AML-193 (cell line): ENCODE data around the gene UPK3BL2.
"Not testable (repeated sequence)": the region's sequence is repeated elsewhere in the genome, so short reads cannot be mapped to it uniquely, and the experiment has no call there.

Experiments
- DNase-seq, 2 experiments: peaks; one replicate each; lab custom pipeline; 2025; lab: John Stamatoyannopoulos, UW

The UPK3BL2 gene, protein sequence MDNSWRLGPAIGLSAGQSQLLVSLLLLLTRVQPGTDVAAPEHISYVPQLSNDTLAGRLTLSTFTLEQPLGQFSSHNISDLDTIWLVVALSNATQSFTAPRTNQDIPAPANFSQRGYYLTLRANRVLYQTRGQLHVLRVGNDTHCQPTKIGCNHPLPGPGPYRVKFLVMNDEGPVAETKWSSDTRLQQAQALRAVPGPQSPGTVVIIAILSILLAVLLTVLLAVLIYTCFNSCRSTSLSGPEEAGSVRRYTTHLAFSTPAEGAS

DNA sequence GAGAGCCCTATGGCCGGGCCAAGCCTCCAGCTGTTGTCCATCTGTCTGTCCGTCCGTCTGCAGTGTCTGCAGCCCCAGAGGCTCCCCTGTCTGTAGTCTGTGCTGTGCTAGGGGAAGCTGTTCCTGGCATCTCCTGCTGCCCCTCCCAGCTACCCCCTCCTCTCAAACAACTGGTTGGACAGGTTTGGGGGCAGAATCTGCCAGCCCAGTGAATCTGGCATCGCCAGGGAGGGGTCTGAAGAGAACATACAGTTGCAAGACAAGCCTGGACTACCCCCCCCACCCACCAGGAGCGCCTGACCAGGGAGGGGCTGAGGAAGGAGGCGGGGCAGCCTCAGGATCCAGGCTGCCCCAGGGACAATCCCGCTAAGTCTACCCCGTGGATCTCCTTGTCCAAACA lies at the start of gene UPK3BL2:
TSS of gene UPK3BL2 (minus strand) at position 101 of the 400 bp plus-strand sequence. CDS start at position 41, 60 bp downstream.
- not testable (repeated sequence) for DNase-seq

DNA sequence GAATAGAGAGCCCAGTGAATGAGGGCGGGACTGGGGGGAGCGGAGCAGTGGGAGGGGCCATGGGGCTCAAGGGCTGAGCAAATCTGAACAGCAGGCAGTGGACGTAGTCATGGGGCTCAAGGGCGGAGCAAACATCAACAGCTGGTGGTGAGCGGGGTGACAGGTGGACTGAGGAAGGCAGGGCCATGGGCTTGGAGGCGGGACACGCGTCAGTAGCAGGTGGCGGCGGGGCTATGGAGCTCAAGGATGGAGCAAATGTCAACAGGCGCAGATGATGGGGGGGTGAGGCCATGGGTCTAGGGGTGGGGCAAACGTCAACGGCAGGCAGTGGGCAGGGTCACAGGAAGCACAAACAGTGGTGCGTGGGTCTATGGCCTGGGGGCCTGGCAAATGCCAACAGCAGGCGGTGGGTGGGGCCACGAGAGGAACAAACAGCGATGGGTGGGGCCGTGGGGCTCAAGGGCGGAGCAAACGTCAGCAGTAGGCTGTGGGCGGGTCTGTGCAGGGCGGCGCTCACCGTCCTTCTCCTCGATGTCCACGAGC lies 49.1 kb upstream of the UPK3BL2 start:
- DNase-seq, result not testable (repeated sequence)

DNA sequence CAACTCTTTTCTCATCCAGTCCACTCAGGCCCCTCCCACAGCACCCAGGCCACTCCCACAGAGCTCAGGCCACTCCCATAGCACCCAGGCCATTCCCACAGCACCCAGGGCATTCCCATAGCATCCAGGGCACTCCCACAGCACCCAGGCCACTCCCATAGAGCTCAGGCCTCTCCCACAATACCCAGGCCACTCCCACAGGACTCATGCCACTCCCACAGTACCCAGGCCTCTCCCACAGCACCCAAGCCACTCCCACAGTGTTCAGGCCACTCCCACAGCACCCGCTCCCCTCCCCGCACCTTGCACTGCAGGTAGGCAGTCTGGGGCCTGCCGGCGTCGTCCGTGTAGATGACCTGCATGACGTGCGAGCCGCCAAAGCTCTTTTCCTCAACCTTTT lies 46.4 kb upstream of the UPK3BL2 start:
- not testable (repeated sequence) for DNase-seq

DNA sequence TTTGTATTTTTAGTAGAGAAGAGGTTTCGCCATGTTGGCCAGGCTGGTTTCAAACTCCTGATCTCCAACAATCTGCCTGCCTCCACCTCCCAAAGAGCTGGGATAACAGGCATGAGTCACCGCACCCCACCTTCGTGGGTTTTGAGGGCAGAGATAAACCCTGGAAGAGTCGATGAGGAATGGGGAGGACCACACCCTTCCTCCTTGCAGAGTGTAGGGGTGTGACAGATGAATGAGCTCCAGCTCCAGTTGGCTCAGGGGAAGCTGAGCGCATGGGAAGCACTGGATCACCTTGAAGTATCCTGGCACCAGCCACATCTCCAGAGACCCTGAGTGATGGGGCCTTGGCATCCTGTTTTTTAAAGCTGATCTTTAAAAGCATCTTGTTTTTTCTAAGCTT lies 40.0 kb upstream of the UPK3BL2 start:
- not testable (repeated sequence) for DNase-seq

DNA sequence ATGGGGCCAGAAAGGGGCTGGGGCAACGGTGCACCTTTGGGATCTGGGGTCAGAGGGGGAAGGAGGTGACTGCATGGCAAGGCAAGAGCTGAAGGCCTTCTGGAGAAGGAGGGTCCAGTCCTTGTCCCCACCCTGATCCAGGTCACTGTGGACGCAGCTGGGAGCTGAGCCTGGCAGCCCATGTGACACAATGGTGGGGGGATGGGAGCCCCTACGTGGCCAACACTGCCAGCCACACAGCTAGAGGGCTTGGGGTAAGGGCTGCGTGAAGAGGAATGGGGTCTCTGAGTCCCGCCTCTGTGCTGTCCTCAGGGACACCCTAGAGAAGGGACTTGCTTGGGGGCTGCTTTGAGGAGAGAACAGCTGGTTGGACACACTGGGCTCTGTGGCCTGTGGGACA lies 38.2 kb upstream of the UPK3BL2 start:
- not testable (repeated sequence) for DNase-seq

DNA sequence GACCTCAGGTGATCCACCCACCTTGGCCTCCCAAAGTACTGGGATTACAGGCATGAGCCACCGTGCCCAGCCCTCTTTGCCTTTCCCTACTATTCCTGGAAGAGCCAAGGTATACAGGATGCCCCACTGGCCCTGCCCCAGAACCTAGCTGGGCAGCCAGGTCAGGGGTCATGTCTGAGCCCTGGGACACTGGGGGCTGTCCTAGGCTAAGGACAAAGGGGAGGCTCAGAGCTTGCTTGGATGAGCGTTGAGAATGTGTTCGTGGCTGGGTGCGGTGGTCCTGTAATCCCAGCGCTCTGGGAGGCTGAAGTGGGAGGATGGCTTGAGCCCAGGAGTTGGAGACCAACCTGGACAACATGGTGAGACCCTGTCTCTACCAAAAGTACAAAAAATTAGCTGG lies 35.0 kb upstream of the UPK3BL2 start:
- DNase-seq, result not testable (repeated sequence)

DNA sequence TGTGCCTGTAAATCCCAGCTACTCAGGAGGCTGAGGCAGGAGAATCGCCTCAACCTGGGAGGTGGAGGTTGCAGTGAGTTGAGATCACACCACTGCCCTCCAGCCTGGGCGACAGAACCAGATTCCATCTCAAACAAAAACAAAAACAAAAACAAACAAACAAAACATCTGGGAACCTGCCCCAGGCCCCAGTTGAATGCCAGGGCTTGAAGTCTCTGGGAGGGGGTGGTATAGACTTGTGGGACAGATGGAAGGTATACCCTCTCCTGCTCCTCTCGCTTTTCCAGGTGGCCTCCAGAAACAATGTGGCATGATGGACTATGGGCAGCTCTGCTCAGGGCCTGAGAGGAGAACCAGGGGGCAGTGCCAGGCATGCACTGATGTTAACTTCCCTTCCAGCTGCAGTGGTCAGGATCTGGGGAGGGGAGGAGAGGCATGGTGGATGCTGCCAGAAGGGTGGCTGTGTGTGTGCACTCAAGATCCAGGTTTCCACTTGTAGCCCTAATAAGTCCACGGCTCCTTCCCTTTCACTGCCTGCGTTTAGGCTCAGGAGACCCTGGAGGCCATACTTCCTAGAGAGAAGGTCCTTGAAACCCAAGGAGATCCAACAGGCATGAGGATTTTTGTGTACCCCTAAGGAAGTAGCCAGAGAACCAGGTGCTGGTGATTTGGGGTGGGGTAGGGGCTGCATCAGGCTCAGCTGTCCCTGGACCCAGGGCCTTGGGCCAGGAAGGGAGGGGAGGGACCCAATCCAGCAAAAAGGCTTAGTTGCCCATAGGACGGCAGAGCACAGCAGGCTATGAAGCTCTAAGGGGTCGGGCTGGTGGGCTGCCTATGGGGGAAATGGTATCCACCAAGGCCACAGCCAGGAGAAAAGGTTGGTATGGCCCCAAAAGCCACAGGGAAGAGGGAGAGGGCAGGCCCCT lies 34.1 kb upstream of the UPK3BL2 start:
- DNase-seq, result not testable (repeated sequence)

DNA sequence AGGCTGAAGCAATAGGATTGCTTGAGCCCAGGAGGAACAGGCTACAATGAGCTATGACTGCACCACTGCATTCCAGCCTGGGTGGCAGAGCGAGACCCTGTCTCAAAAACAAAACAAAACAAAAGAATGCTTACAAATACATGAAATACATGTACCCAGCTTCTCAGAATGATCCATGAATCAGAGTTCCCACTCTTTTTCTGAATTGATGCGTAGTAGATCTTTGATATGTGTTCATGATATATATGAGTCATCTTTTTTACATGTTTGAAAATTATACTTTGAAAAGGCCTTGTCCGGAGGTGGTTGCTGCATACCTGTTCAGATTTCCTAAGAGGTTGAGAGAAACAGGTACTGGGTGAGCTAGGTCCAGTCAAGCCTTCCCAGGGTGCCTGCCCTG lies 32.9 kb upstream of the UPK3BL2 start:
- not testable (repeated sequence) for DNase-seq

DNA sequence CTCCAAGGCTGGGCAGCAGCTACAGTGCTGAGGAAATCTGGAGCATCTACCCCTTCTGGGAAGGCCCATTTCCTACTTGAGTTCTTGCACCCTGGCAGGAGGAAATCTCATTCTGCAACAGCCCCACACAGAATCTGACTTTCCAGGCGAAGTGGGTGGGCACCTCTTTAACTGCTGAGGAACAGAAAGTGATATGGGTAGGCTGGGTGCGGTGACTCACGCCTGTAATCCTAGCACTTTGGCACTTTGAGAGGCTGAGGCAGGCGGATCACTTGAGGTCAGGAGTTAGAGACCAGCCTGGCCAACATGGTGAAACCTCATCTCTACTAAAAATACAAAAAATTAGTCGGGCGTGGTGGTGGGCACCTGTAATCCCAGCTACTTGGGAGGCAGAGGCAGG lies 31.1 kb upstream of the UPK3BL2 start:
- not testable (repeated sequence) for DNase-seq

DNA sequence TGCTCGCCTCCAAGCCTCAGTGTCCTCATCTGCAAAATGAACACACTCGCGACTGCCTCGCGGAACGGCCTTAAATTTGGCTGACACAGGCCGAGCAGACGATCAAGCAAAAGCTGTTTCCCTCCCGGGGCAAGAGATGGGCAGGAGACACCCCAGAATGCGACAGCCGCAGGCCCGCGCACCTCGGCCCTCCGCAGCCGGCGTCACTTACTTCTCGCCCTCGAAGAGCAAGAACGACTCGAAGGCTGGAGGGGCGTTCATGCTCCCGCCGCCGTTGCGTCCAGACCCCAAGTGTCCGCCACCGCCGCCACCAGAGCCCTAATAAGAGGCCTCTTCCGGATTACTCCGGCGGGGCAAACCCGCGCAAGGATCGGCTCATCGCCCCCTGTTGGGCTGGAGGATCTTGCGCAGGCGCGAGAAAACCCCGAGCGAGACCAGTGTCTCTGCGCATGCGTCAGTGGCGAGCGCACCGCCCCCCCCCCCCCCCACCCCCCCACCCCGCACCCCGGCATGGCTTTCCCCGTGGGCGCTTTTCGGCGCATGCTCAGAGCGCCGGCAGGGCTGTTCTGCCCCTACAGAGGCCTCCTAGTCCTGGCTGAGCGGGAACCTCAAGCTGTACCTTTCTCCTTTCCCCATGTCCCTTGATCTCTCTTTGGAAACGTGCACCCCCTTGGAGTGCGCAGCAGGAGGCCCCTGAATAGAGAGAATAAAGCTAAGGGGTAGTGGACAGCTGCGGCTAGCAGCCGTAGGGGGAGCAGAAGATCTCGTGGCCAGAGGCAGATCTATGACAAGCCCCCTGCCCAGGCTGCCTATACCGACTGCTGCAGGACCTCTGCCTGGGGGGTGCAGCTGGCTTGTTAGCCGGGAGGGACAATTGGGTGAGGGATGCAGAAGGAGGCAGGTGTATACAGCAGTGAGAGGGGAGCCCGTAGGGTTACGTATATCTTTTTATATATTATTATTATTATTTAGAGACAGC lies 29.1 kb upstream of the UPK3BL2 start, which contains the start of gene POLR2J3:
TSS of gene POLR2J3 (minus strand) at position 323 of the 979 bp plus-strand sequence. CDS start at position 261, 62 bp downstream.
- not testable (repeated sequence) for DNase-seq

DNA sequence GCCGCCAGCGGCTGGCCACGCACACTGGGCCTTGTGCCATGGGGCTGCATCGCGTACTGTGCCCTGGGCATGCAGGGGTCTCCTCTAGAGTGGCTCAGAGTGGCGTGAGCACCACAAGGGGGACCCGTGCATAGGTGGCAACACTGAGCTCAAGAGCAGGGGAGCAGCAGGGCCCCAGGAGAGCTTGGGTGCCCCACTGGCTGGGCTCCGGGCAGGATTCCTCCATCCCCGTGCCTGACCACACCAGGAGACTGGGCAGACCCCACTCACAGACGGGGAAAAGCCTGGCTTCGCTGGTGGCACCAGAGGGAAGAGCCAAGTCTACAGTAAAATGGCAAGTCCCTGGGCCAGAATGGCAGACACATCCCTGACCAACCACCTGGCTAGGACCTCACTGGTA lies 25.1 kb upstream of the UPK3BL2 start:
- DNase-seq, result not testable (repeated sequence)

DNA sequence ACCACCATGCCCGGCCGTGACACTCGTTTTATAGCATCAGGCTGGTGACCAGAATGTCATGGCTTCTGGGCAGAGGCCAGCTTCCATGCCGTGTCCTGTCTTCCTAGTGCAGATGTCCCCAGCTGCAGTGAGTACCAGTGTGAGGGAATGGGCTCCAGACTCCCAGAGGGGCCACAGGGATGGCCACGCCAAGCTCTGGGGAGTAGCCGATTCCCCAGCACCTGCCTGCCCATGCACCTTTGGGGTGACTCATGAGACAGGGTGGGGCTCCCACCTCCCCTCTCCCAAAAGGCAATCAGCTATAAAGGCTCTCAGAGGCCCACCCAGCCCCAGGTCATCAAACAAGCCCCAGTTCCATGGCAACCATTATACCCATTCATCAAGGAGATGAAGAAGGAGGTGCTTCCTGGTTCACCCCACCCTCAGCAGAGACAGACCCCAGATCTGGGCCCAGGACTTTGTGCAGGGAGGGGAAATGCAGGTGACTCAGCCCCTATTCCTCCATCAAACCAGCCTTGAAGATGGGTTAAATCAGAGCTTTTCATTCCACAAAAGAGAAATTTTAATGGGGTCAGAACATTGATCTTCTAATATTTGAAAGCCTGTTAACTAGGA lies 7.4 kb upstream of the UPK3BL2 start, which contains the start of gene SPDYE2:
TSS of gene SPDYE2 (plus strand) at position 419 of the 615 bp plus-strand sequence. CDS start 2,030 bp downstream, outside the sequence.
- not testable (repeated sequence) for DNase-seq

DNA sequence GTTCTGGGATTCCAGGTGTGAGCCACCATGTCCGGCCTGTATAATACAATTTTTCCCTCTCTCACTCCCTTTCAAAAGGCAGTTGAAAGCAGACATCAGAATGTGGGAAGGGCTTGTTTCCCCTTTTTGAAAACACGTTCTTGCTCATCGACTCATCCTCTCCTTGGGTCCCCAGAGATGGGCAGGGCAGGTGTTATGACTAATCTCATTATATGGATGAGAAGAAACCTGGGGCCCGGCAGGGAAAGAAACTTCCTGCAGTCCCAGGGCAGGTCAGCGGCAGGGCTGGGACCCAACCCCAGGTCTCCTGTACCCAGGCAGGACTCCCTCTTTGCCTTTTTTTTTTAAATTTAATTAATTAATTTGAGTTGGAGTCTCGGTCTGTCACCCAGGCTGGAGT lies 2.9 kb upstream of the UPK3BL2 start:
- not testable (repeated sequence) for DNase-seq

DNA sequence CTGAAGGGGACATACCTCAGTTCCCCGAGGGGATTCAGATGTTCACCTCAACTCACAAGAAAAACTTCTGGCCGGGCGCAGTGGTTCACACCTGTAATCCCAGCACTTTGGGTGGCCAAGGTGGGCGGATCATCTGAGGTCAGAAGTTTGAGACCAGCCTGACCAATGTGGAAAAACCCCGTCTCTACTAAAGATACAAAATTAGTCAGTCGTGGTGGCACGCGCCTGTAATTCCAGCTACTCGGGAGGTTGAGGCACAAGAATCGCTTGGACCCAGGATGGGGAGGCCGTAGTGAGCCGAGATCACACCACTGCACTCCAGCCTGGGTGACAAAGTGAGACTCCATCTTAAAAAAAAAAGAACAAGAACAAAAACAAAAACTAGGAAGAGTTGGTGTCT lies 1.8 kb upstream of the UPK3BL2 start:
- not testable (repeated sequence) for DNase-seq

DNA sequence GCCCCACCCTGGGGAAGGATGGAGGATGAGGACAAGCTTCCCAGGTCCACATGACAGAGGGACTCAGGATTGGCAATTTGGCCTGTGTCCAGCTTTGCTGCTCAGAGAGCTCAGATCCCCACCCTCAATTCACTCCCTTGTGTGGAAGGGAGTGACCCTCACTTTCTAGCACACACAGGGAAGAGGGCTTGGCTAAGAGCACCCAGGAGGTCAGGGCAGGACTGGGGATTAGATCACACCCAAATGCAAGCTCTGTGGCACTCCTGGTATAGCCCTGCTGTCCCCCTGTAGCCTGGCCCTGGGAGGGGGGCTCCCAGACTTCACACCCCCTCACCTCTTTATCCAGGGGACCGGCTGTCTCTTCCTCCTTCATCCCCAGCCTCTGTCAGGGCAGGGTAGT lies 876 bp upstream of the UPK3BL2 start:
- DNase-seq, result not testable (repeated sequence)

DNA sequence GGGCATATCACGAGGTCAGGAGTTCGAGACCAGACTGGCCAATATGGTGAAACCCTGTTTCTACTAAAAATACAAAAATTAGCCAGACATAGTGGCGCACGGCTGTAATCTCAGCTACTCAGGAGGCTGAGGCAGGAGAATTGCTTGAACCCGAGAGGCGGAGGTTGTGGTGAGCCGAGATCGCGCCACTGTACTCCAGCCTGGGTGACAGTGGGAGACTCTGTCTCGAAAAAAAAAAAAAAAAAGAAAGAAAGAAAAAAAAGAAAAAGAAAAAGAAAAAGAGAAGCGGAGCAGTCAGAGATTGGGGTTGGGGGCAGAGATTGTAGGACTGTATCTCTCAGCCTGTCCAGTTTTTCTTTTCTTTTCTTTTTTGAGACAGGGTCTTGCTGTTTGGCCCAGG lies 725 bp downstream of the UPK3BL2 start:
- not testable (repeated sequence) for DNase-seq

DNA sequence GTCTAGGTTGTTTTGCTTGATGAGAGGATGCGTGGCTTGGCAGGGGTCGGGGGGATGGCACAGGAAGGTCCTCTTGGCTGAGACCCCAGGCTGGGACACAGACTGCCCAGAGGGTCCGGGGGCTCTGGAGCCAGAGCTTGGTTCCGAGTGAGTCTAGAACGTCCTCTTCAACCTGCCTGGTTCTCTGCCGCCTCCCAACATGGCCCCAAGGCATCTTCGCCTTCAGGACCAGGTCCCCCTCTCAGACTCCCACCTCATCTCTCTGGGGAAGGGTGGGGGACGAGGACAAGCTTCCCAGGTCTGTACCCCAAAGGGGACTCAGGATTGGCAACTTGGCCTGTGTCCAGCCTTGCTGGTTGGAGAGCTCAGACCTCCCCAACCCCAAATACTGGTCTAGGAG lies 1.4 kb downstream of the UPK3BL2 start:
- DNase-seq, result not testable (repeated sequence)

DNA sequence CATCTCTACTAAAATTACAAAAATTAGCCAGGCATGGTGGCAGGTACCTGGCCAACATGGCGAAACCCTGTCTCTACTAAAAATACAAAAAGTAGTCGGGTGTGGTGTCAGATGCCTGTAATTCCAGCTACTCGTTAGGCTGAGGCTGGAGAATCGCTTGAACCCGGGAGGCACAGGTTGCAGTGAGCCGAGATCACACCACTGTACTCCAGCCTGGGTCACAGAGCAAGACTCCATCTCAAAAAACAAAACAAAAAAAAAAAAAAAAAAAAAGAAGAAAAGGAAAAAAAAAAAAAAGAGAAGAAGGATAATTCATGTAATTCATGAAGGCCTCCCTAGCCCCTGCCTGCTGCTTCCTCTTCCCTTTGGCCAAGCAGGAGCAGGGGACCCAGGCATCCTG lies 2.9 kb downstream of the UPK3BL2 start:
- not testable (repeated sequence) for DNase-seq

DNA sequence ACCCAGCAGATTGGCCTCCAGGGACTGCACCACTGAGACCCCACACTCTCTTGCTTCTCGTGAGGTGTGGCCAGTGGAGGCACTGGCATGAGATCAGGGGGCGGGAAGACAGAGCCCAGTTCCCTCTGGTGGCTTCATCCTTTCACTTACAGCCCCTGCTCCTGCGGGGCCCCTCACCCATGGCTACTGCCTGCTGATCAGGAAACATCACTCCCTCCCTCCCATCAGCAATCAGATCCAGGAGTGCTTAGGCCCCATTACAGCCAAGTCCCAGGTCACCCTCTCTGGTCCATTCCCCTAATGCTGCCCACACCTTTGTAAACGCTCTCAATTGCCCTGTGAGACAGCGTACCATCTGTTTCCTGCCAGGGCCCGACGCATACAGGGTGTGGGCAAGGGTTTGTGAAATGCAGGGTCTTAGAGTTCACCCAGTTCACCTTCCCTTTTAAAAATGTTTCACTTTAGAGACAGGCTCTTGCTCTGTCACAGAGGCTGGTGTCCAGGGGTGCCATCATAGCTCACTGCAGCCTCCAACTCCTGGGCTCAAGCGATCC lies 8.4 kb downstream of the UPK3BL2 start:
- not testable (repeated sequence) for DNase-seq

DNA sequence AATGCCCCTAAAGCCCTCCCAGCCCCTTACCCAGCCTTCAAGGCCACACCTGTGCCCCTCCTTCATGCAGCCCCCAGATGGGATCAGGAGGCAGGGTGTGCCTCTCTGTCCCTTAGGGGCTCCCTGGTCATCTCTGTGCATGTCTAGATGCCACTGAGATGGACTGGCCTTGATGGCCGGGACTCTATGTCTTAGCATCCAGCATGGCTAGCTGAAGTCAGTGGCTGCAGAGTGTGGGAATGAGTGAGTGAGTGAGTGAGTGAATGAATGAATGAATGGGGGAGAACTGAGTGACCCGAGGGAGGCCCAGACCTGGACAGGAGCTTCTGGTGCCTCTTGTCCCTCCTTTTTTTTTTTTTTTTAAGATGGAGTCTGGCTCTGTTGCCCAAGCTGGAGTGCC lies 11.4 kb downstream of the UPK3BL2 start:
- not testable (repeated sequence) for DNase-seq
